Type B pancreatic cell (in vitro differentiated cells): Measurements from ENCODE around the gene TBL3. TPM values are rescaled to one million over a fixed set of nuclear protein-coding genes. Genes with fewer than 3 reads are reported as not detected.

Source experiments
- DNase-seq: peaks from one replicate; pipeline ENCODE4 v3.0.0; 2021; ENCODE audit warnings: mixed read lengths; ENCODE audit not compliant: unreplicated experiment; ENCODE audit errors: extremely low spot score
- H3K27ac Mint-ChIP-seq: 2 replicates; pipeline ENCODE4 v1.8.0; 2021; ENCODE audit warnings: mild to moderate bottlenecking, mixed read lengths
- H3K27me3 Mint-ChIP-seq: 2 replicates; pipeline ENCODE4 v1.8.0; 2021; ENCODE audit warnings: mixed read lengths
- H3K36me3 Mint-ChIP-seq: 2 replicates; pipeline ENCODE4 v1.8.0; 2021; ENCODE audit warnings: mixed read lengths
- H3K4me1 Mint-ChIP-seq: one replicate; pipeline ENCODE4 v1.8.0; 2021; ENCODE audit warnings: mixed read lengths; ENCODE audit not compliant: unreplicated experiment
- H3K4me3 Mint-ChIP-seq: 2 replicates; pipeline ENCODE4 v1.8.0; 2021; ENCODE audit warnings: mild to moderate bottlenecking, mixed read lengths
- H3K9me3 Mint-ChIP-seq: 2 replicates; pipeline ENCODE4 v1.8.0; 2021; ENCODE audit warnings: mixed read lengths
- CTCF ChIP-seq: fragments of 200-600 bp; sonication (generic); conservative IDR thresholded peaks from 2 replicates; pipeline ENCODE4 v1.5.0; 2021; ENCODE audit warnings: antibody characterized with exemption, mild to moderate bottlenecking
- total RNA-seq: library from RNA; stranded (reverse); gene quantifications from 2 replicates; pipeline ENCODE4 v1.2.1, GENCODE V29; 2021; ENCODE audit warnings: low replicate concordance

Gene TBL3
- total RNA-seq, 1 donor from 2014 or later: 37.0 TPM

DNA sequence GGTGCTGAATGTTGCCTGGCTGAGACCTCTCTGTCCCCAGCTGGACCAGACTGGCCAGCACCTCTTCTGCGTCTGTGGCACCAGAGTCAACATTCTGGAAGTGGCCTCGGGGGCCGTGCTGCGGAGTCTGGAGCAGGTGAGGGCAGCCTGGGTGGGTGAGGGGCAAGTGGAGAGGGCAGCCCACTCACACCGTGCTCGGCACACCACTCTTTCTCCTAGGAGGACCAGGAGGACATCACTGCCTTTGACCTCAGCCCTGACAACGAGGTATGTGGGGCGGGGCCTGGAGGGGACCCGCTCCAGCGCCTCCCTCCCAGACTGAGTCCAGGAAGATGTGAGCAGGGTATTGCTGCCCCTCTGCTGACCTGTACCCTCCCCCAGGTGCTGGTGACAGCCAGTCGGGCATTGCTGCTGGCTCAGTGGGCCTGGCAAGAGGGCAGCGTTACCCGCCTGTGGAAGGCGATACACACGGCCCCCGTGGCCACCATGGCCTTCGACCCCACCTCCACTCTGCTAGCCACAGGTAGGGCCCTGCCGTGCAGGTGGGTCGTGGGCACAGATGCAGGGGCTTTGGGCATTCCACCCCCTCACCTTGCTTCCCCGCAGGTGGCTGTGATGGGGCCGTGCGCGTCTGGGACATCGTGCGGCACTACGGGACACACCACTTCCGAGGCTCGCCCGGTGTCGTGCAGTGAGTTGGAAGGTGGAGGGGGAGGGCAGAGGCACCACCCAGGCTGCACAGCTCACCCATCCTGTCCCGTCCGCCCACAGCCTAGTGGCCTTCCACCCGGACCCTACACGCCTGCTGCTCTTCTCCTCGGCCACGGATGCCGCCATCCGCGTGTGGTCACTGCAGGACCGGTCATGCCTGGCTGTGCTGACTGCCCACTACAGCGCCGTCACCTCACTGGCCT lies 2.6 kb downstream of the TBL3 start:
- TF ChIP-seq CTCF: no peak
- no peak overlapping the region for H3K4me3 Mint-ChIP-seq
- H3K4me1 Mint-ChIP-seq: peaks cover 16% of the 10 kb centered on the region

DNA sequence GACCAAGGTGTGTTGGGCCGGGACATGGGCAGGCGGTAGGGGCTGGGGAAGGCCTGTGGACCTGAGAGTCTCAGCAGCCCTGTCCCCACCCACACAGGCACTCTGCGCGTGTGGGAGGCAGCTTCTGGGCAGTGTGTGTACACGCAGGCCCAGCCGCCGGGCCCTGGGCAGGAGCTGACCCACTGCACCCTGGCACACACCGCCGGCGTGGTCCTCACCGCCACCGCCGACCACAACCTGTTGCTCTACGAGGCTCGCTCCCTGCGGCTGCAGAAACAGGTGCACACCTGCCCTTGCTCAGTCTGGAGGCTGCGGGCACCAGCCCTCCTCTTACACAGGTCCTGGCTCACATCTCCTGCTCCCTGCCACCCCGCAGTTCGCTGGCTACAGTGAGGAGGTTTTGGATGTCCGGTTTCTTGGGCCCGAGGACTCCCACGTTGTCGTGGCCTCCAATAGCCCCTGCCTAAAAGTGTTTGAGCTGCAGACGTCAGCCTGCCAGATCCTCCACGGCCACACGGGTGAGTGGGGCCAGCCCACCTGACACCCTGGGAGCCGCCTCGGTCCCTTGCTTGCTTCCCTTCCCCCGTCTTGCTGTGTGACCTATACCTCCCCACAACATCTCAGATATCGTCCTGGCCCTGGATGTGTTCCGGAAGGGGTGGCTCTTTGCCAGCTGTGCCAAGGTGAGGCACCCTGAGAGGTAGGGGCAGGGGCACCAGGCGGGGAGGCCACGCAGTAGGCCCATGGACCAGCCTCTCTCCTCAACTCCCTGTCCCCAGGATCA lies 3.8 kb downstream of the TBL3 start:
- TF ChIP-seq CTCF: no peak
- H3K27ac Mint-ChIP-seq: no peak overlapping the region
- peaks cover 14% of the 10 kb centered on the region for H3K27me3 Mint-ChIP-seq
- H3K4me1 Mint-ChIP-seq: peaks cover 16% of the 10 kb centered on the region
- no peak for DNase-seq
- no peak overlapping the region for H3K4me3 Mint-ChIP-seq
- no peaks in the 10 kb centered on the region for H3K9me3 Mint-ChIP-seq
- H3K36me3 Mint-ChIP-seq: no peaks in the 10 kb centered on the region

More for the DNA sequence above, 2.6 kb downstream of the TBL3 start:
- no peak for DNase-seq
- H3K27me3 Mint-ChIP-seq: peaks cover 2% of the 10 kb centered on the region
- no peaks in the 10 kb centered on the region for H3K36me3 Mint-ChIP-seq
- H3K9me3 Mint-ChIP-seq: no peaks in the 10 kb centered on the region
- H3K27ac Mint-ChIP-seq: no peak overlapping the region

- TF ChIP-seq CTCF: no peak
- H3K4me1 Mint-ChIP-seq: peaks cover 13% of the 10 kb centered on the region
- H3K4me3 Mint-ChIP-seq: no peak overlapping the region
- H3K27ac Mint-ChIP-seq: no peak overlapping the region
- H3K27me3 Mint-ChIP-seq: peaks cover 19% of the 10 kb centered on the region
- H3K36me3 Mint-ChIP-seq: no peaks in the 10 kb centered on the region
- no peaks in the 10 kb centered on the region for H3K9me3 Mint-ChIP-seq
- no peak for DNase-seq
Measured at GRCh38 chr16:1976216-1976520, 4.3 kb downstream of the TBL3 start.

DNA sequence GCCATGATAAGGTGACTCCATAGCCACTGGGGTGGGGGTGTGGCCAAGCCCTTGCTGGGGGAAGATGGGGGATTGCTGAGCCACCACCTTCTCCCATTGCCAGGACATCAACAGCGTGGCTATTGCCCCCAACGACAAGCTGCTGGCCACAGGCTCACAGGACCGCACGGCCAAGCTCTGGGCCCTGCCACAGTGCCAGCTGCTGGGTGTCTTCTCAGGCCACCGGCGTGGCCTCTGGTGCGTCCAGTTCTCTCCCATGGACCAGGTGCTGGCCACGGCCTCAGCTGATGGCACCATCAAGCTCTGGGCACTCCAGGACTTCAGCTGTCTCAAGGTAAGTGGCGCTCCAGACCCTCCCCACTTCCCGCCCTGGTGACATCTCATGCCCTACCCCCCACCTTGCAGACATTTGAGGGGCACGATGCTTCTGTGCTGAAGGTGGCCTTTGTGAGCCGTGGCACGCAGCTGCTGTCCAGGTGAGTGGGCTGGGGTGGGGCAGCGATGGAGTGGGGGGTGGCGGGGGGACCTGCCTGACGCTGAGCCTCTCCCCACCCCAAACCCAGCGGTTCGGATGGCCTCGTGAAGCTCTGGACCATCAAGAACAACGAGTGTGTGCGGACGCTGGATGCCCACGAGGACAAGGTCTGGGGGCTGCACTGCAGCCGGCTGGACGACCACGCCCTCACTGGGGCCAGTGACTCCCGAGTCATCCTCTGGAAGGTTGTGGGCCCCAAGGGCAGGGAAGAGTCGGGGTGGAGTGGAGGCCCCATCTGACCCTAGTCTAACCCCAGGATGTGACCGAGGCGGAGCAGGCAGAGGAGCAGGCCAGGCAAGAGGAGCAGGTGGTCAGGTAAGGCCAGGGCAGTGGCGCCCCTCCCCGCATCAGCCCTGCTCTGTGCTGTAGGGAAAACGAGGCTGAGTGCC lies 5.4 kb downstream of the TBL3 start:
- no peaks in the 10 kb centered on the region for H3K9me3 Mint-ChIP-seq
- H3K4me1 Mint-ChIP-seq: peaks cover 5% of the 10 kb centered on the region
- no peak overlapping the region for H3K4me3 Mint-ChIP-seq
- H3K27me3 Mint-ChIP-seq: peaks cover 30% of the 10 kb centered on the region
- no peak for TF ChIP-seq CTCF
- no peak overlapping the region for H3K27ac Mint-ChIP-seq
- no peak for DNase-seq
- no peaks in the 10 kb centered on the region for H3K36me3 Mint-ChIP-seq

DNA sequence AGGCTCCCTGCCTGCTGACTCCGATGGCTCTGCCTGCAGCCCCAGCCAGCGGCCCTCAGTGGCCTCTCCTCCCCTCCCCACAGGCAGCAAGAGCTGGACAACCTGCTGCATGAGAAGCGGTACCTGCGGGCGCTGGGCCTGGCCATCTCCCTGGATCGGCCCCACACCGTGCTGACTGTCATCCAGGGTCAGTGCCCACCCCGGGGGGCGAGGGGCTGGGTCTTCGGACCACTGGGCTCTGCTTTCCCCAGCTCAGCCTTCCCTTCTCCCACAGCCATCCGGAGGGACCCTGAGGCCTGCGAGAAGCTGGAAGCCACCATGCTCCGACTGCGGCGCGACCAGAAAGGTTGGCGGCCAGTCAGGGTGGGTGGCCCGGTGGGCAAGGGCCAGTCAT lies 6.0 kb downstream of the TBL3 start:
- no peak overlapping the region for H3K4me3 Mint-ChIP-seq
- DNase-seq: no peak
- TF ChIP-seq CTCF: no peak
- H3K9me3 Mint-ChIP-seq: no peaks in the 10 kb centered on the region
- peaks cover 36% of the 10 kb centered on the region for H3K27me3 Mint-ChIP-seq
- no peak overlapping the region for H3K27ac Mint-ChIP-seq
- H3K36me3 Mint-ChIP-seq: no peaks in the 10 kb centered on the region
- peaks cover 2% of the 10 kb centered on the region for H3K4me1 Mint-ChIP-seq
